Liver (tissue), 9 donors: Measurements from ENCODE around the gene DIPK1B. TPM values are rescaled to one million over a fixed set of nuclear protein-coding genes. Genes with fewer than 3 reads are reported as not detected.

Source experiments
- DNase-seq: peaks from one replicate; pipeline ENCODE4 v3.0.0-alpha.2; 2017; ENCODE audit warnings: low spot score
- H3K27ac ChIP-seq, 2 donors: one replicate each; pipeline ENCODE4 v1.7.0; 2013; ENCODE audit warnings: inconsistent platforms in 2 of 2, low read length in 2 of 2, control low read depth in 1 of 2, low read depth in 1 of 2, mild to moderate bottlenecking in 1 of 2
- H3K27me3 ChIP-seq, 4 donors: one replicate each; pipeline versions ENCODE4 v1.6.1 to v1.7.0; 2013; ENCODE audit warnings: low read length in 3 of 4, inconsistent platforms in 1 of 4, mild to moderate bottlenecking in 1 of 4, moderate library complexity in 1 of 4; ENCODE audit not compliant: control insufficient read depth in 4 of 4, insufficient read depth in 4 of 4
- H3K36me3 ChIP-seq, 4 donors: one replicate each; pipeline versions ENCODE4 v1.6.1 to v1.7.0; 2013; ENCODE audit warnings: low read length in 3 of 4, mild to moderate bottlenecking in 3 of 4, low read depth in 1 of 4, moderate library complexity in 1 of 4; ENCODE audit not compliant: control insufficient read depth in 4 of 4, insufficient read depth in 3 of 4
- H3K4me1 ChIP-seq, 4 donors: one replicate each; pipeline versions ENCODE4 v1.6.1 to v1.7.0; 2013; ENCODE audit warnings: low read length in 3 of 4, mild to moderate bottlenecking in 3 of 4, moderate library complexity in 1 of 4; ENCODE audit not compliant: control insufficient read depth in 4 of 4, insufficient read depth in 4 of 4
- H3K4me3 ChIP-seq, 3 donors: one replicate each; pipeline versions ENCODE4 v1.6.1 to v1.7.0; 2013; ENCODE audit warnings: low read length in 3 of 3, control low read depth in 1 of 3, low read depth in 1 of 3, mild to moderate bottlenecking in 1 of 3
- H3K9ac ChIP-seq, 2 donors: one replicate each; pipeline ENCODE4 v1.7.0; 2013; ENCODE audit warnings: low read length in 2 of 2, mild to moderate bottlenecking in 2 of 2, moderate library complexity in 2 of 2, control low read depth in 1 of 2, low read depth in 1 of 2
- H3K9me3 ChIP-seq, 4 donors: one replicate each; pipeline versions ENCODE4 v1.6.1 to v1.7.0; 2013; ENCODE audit warnings: low read length in 3 of 4; ENCODE audit not compliant: control insufficient read depth in 4 of 4
- EGR1 ChIP-seq, 2 donors: IDR thresholded peaks; 2 replicates each; pipeline ENCODE4 v1.6.1; 2016 to 2018; ENCODE audit warnings: antibody characterized with exemption in 2 of 2, low read depth in 2 of 2
- FOXA1 ChIP-seq: IDR thresholded peaks from 2 replicates; pipeline ENCODE4 v1.6.1; 2016; ENCODE audit warnings: antibody characterized with exemption
- FOXA2 ChIP-seq: IDR thresholded peaks from 2 replicates; pipeline ENCODE4 v1.6.1; 2016; ENCODE audit warnings: antibody characterized with exemption
- GABPA ChIP-seq, 2 donors: IDR thresholded peaks in 1 of 2; conservative IDR thresholded peaks in 1 of 2; 2 replicates each; pipeline ENCODE4 v1.6.1; 2016; ENCODE audit warnings: antibody characterized with exemption in 2 of 2, mild to moderate bottlenecking in 1 of 2, moderate library complexity in 1 of 2
- HNF4A ChIP-seq, 2 donors: conservative IDR thresholded peaks; 2 replicates each; pipeline ENCODE4 v1.6.1; 2016; ENCODE audit warnings: antibody characterized with exemption in 2 of 2, mild to moderate bottlenecking in 2 of 2
- HNF4G ChIP-seq: IDR thresholded peaks from 2 replicates; pipeline ENCODE4 v1.6.1; 2016; ENCODE audit warnings: antibody characterized with exemption
- JUND ChIP-seq, 2 donors: IDR thresholded peaks; 2 replicates each; pipeline ENCODE4 v1.6.1; 2016; ENCODE audit warnings: antibody characterized with exemption in 2 of 2
- NR2F2 ChIP-seq: IDR thresholded peaks from 2 replicates; pipeline ENCODE4 v1.6.1; 2016; ENCODE audit warnings: antibody characterized with exemption
- RAD21 ChIP-seq, 2 donors: IDR thresholded peaks; 2 replicates each; pipeline ENCODE4 v1.6.1; 2016; ENCODE audit warnings: antibody characterized with exemption in 2 of 2, mild to moderate bottlenecking in 2 of 2
- RXRA ChIP-seq, 2 donors: IDR thresholded peaks; 2 replicates each; pipeline ENCODE4 v1.6.1; 2017 to 2018; ENCODE audit warnings: antibody characterized with exemption in 2 of 2, mild to moderate bottlenecking in 1 of 2
- SP1 ChIP-seq: IDR thresholded peaks from 2 replicates; pipeline ENCODE4 v1.6.1; 2018; ENCODE audit warnings: antibody characterized with exemption, mild to moderate bottlenecking
- TAF1 ChIP-seq: conservative IDR thresholded peaks from 2 replicates; pipeline ENCODE4 v1.6.1; 2016; ENCODE audit warnings: antibody characterized with exemption, mild to moderate bottlenecking
- YY1 ChIP-seq: IDR thresholded peaks from 2 replicates; pipeline ENCODE4 v1.6.1; 2016; ENCODE audit warnings: antibody characterized with exemption, mild to moderate bottlenecking
- WGBS: extraction: QIAGEN DNeasy Blood & Tissue Kit; methylation state at CpG from one replicate; pipeline ENCODE4 v1.1.7; 2013; 5-methylcytosine and 5-hydroxymethylcytosine counted together
- polyA plus RNA-seq, 2 donors: library from polyadenylated mRNA; stranded (reverse) in 1 of 2; unstranded in 1 of 2; fragments of 200-250 nt in 1 of 2; fragments of >200 nt in 1 of 2; fragmentation: Nextera tagmentation in 1 of 2; extraction: Ambion mirVana in 1 of 2; gene quantifications; one replicate each; pipeline versions ENCODE4 v1.2.1 to v1.2.3, GENCODE V29; 2013 to 2015
- total RNA-seq, 2 donors: library from RNA; depleted of rRNA; stranded (reverse); fragments of >200 nt; gene quantifications; one replicate each; pipeline ENCODE4 v1.2.3, GENCODE V29; 2014
- TF ChIP-seq, protein P1 (sequence below): IDR thresholded peaks from 2 replicates; pipeline ENCODE4 v1.6.1; 2016; ENCODE audit warnings: antibody characterized with exemption
- TF ChIP-seq, protein P2 (sequence below): IDR thresholded peaks from 2 replicates; pipeline ENCODE4 v1.6.1; 2016; ENCODE audit warnings: antibody characterized with exemption
- TF ChIP-seq, protein P3 (sequence below): IDR thresholded peaks from 2 replicates; pipeline ENCODE4 v1.6.1; 2016; ENCODE audit warnings: antibody characterized with exemption, mild to moderate bottlenecking
- TF ChIP-seq, protein P4 (sequence below): fragments of 150-350 bp; IDR thresholded peaks from 2 replicates; pipeline ENCODE4 v1.5.1; 2017; ENCODE audit warnings: improper control_type of control experiment, low read depth, low read length; ENCODE audit not compliant: missing input control
- TF ChIP-seq, protein P5 (sequence below): IDR thresholded peaks from 2 replicates; pipeline ENCODE4 v1.6.1; 2016; ENCODE audit warnings: antibody characterized with exemption
- donor health status: healthy.
- donor health status: healthy.
- donor health status: healthy.
- donor health status: healthy.
- donor health status: healthy.

Gene DIPK1B
- total and polyA plus RNA-seq, 4 donors = 2.3 to 19.7 (median 5.2) TPM

DNA sequence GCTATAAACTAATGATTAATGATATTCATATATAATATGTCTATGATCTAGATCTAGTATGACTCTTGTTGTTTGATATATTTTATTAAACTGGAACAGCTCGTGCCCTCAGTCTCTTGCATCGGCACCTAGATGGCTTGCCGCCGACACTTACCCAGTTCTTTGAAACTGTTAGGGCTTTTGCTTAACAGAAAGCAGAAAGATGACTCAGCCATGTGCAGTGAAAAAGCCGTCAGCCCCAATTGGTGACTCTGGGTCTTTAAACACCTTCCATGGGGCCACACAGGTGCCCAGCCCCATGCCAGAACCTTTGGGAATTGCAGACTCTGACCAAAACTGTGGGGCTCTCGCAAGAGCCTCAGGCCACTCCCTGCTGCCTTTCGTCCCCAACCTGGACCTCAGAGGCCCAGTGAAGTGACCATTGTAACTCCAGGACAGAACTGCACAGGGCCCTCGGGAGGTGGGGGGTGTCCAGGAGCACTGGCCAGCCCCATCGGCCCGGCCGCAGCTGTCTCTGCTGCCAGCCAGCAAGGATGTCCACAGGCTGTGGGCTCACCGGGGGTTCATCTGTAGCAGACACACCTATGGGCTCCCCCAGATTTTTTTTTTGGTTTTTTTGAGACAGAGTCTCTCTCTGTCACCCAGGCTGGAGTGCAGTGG is 22.6 kb downstream of the DIPK1B start:
- Histone ChIP-seq H3K4me3 (no peak overlapping the region), H3K27me3 (no peaks in the 10 kb centered on the region), H3K9ac (no peak overlapping the region), H3K9me3 (no peaks in the 10 kb centered on the region), H3K4me1 (no peaks in the 10 kb centered on the region), H3K27ac (no peak overlapping the region), H3K36me3 (no peaks in the 10 kb centered on the region)
- TF ChIP-seq NR2F2 (no peak), TAF1 (no peak), HNF4A (conservative IDR thresholded peaks at IDR 0.05) (no peak)
- DNase-seq = no peak
- WGBS = 87% methylated on average over 12 of the region's 12 CpGs

DNA sequence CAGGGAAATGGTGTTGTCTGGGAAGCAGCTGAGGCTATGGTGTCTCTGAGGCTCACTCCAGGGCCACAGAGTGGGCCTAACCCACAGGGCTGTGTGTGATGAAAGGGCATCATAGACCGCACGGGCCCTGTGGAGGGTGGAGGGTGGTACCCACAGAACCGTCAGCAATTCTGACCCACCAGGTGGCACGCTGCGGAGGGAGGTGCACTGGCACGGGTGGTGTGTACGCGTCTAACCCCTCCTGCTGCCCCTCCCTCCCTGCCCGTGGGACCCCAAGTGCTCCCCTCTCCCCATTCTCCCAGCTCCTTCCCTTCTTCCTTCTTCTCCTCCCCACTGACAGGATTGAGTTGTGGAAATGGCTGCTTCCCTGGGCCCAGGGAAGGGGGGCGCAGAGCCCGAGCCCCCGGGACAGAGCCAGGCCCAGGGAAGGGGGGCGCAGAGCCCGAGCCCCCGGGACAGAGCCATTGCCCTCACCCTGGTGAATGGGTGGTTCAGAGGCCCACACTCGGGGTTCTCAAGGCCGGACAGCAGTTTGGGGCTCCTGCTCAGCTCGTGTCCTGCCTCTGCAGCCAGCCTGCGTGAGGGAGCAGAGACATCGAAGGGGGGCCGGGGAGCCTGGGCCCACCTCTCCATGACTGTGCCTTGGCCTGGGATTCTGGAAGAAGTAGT is 23.6 kb downstream of the DIPK1B start:
- Histone ChIP-seq H3K27ac (no peak overlapping the region), H3K36me3 (no peaks in the 10 kb centered on the region), H3K9ac (no peak overlapping the region), H3K9me3 (no peaks in the 10 kb centered on the region), H3K4me3 (no peak overlapping the region), H3K27me3 (no peaks in the 10 kb centered on the region), H3K4me1 (peaks cover 0 to 4% (median 2%) of the 10 kb centered on the region in 4 donors)
- WGBS = 92% methylated on average over 21 of the region's 21 CpGs
- DNase-seq = no peak
- no peak for TF ChIP-seq EGR1 (IDR thresholded peaks at IDR 0.05; ENCODE audit: low read depth in 2 of 2)
- TF ChIP-seq, protein P1, sequence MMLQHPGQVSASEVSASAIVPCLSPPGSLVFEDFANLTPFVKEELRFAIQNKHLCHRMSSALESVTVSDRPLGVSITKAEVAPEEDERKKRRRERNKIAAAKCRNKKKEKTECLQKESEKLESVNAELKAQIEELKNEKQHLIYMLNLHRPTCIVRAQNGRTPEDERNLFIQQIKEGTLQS = no peak
- TF ChIP-seq TAF1 = no peak

DNA sequence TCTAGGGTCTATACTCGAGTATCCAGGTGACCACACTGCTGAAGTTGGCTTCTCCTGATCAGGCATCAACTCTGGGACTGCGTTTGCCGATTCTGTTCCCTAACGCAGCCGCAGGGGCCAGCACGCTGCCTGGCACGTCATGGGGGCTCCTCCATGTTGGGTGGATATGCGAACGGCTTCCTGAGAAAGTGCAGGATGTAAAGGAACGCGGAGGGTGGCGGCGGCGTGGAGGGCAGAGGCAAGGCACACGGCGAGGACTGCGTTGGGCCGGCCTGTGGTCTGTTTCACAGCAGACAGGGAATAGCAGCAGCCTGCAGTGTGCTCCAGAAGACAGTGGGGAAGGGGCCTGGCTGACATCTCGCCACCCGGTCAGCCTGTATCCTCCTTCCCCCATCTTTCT is 26.6 kb downstream of the DIPK1B start:
- no peaks in the 10 kb centered on the region for H3K9me3 ChIP-seq
- H3K4me3 ChIP-seq = no peak overlapping the region
- WGBS = 93% methylated on average over 20 of the region's 20 CpGs
- no peak overlapping the region for H3K9ac ChIP-seq
- TF ChIP-seq, protein P2, sequence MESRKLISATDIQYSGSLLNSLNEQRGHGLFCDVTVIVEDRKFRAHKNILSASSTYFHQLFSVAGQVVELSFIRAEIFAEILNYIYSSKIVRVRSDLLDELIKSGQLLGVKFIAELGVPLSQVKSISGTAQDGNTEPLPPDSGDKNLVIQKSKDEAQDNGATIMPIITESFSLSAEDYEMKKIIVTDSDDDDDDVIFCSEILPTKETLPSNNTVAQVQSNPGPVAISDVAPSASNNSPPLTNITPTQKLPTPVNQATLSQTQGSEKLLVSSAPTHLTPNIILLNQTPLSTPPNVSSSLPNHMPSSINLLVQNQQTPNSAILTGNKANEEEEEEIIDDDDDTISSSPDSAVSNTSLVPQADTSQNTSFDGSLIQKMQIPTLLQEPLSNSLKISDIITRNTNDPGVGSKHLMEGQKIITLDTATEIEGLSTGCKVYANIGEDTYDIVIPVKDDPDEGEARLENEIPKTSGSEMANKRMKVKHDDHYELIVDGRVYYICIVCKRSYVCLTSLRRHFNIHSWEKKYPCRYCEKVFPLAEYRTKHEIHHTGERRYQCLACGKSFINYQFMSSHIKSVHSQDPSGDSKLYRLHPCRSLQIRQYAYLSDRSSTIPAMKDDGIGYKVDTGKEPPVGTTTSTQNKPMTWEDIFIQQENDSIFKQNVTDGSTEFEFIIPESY = no peak
- TF ChIP-seq FOXA2 = no peak
- no peak for TF ChIP-seq RXRA (IDR thresholded peaks at IDR 0.05)
- TF ChIP-seq YY1 = no peak
- TF ChIP-seq, protein P3, sequence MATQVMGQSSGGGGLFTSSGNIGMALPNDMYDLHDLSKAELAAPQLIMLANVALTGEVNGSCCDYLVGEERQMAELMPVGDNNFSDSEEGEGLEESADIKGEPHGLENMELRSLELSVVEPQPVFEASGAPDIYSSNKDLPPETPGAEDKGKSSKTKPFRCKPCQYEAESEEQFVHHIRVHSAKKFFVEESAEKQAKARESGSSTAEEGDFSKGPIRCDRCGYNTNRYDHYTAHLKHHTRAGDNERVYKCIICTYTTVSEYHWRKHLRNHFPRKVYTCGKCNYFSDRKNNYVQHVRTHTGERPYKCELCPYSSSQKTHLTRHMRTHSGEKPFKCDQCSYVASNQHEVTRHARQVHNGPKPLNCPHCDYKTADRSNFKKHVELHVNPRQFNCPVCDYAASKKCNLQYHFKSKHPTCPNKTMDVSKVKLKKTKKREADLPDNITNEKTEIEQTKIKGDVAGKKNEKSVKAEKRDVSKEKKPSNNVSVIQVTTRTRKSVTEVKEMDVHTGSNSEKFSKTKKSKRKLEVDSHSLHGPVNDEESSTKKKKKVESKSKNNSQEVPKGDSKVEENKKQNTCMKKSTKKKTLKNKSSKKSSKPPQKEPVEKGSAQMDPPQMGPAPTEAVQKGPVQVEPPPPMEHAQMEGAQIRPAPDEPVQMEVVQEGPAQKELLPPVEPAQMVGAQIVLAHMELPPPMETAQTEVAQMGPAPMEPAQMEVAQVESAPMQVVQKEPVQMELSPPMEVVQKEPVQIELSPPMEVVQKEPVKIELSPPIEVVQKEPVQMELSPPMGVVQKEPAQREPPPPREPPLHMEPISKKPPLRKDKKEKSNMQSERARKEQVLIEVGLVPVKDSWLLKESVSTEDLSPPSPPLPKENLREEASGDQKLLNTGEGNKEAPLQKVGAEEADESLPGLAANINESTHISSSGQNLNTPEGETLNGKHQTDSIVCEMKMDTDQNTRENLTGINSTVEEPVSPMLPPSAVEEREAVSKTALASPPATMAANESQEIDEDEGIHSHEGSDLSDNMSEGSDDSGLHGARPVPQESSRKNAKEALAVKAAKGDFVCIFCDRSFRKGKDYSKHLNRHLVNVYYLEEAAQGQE = no peak
- TF ChIP-seq EGR1 (IDR thresholded peaks at IDR 0.05; ENCODE audit: low read depth in 2 of 2) = no peak
- TF ChIP-seq, protein P1 = no peak
- TF ChIP-seq, protein P4, sequence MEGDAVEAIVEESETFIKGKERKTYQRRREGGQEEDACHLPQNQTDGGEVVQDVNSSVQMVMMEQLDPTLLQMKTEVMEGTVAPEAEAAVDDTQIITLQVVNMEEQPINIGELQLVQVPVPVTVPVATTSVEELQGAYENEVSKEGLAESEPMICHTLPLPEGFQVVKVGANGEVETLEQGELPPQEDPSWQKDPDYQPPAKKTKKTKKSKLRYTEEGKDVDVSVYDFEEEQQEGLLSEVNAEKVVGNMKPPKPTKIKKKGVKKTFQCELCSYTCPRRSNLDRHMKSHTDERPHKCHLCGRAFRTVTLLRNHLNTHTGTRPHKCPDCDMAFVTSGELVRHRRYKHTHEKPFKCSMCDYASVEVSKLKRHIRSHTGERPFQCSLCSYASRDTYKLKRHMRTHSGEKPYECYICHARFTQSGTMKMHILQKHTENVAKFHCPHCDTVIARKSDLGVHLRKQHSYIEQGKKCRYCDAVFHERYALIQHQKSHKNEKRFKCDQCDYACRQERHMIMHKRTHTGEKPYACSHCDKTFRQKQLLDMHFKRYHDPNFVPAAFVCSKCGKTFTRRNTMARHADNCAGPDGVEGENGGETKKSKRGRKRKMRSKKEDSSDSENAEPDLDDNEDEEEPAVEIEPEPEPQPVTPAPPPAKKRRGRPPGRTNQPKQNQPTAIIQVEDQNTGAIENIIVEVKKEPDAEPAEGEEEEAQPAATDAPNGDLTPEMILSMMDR = no peak
- no peak for TF ChIP-seq RAD21 (IDR thresholded peaks at IDR 0.05)
- no peak for TF ChIP-seq SP1
- TF ChIP-seq JUND (IDR thresholded peaks at IDR 0.05) = no peak
- TF ChIP-seq FOXA1 = no peak
- TF ChIP-seq NR2F2 = no peak
- TF ChIP-seq, protein P5, sequence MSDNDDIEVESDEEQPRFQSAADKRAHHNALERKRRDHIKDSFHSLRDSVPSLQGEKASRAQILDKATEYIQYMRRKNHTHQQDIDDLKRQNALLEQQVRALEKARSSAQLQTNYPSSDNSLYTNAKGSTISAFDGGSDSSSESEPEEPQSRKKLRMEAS = no peak
- TF ChIP-seq GABPA (IDR thresholded peaks at IDR 0.05 in 1 of 2, conservative IDR thresholded peaks at IDR 0.05 in 1 of 2) = no peak
- no peak for TF ChIP-seq HNF4G
- no peak for TF ChIP-seq HNF4A (conservative IDR thresholded peaks at IDR 0.05)
- TF ChIP-seq TAF1 = no peak
- peaks cover 0 to 12% (median 4%) of the 10 kb centered on the region in 4 donors for H3K4me1 ChIP-seq
- H3K27me3 ChIP-seq = no peaks in the 10 kb centered on the region
- DNase-seq = no peak
- no peak overlapping the region for H3K27ac ChIP-seq
- no peaks in the 10 kb centered on the region for H3K36me3 ChIP-seq
